Measurements from ENCODE around the gene CMTM5. TPM values are rescaled to one million over a fixed set of nuclear protein-coding genes. Genes with fewer than 3 reads are reported as not detected.
A peak's percentile ranks its signal among the peaks of the same experiment; 100 is the strongest.
"Not testable (repeated sequence)": the region's sequence is repeated elsewhere in the genome, so short reads cannot be mapped to it uniquely, and the experiment has no call there.

The CMTM5 gene
- polyA plus RNA-seq, 6 donors from 2014 or later: 0.36 to 2.5 (median 1.6) TPM; not detected in 2

GRCh38 chr14:23400496-23401149, 23.8 kb downstream of the CMTM5 start:
- ATAC-seq (ENCODE audit: low read depth in 2 of 2); DNase-seq; H3K27ac Mint-ChIP-seq: not testable (repeated sequence)

GRCh38 chr14:23401291-23401690, 24.4 kb downstream of the CMTM5 start:
- no peaks in the 10 kb centered on the region for H3K9me3 Mint-ChIP-seq
- ATAC-seq (ENCODE audit: low read depth in 2 of 2) (no peak), DNase-seq (no peak)
- peaks cover 7 to 14% (median 14%) of the 10 kb centered on the region in 3 donors for H3K4me1 Mint-ChIP-seq
- peak overlapping the region in 1 of 6 donors; percentile 72 for H3K27ac Mint-ChIP-seq
- no peaks in the 10 kb centered on the region for H3K36me3 Mint-ChIP-seq
- H3K27me3 Mint-ChIP-seq: peaks cover 19 to 63% (median 46%) of the 10 kb centered on the region in 3 donors
- H3K4me3 Mint-ChIP-seq: no peak overlapping the region

More at GRCh38 chr14:23400496-23401149, 23.8 kb downstream of the CMTM5 start:
- not testable (repeated sequence) for H3K36me3 Mint-ChIP-seq, H3K4me1 Mint-ChIP-seq, H3K9me3 Mint-ChIP-seq, H3K4me3 Mint-ChIP-seq
- H3K27me3 Mint-ChIP-seq: peaks cover 16 to 56% (median 39%) of the 10 kb centered on the region in 3 donors

- ATAC-seq (ENCODE audit: low read depth in 2 of 2) (no peak), DNase-seq (no peak)
- peaks cover 8 to 22% (median 20%) of the 10 kb centered on the region in 3 donors for H3K4me1 Mint-ChIP-seq
- H3K4me3 Mint-ChIP-seq: no peak overlapping the region
- H3K9me3 Mint-ChIP-seq: no peaks in the 10 kb centered on the region
- H3K36me3 Mint-ChIP-seq: no peaks in the 10 kb centered on the region
- no peak overlapping the region for H3K27ac Mint-ChIP-seq
- H3K27me3 Mint-ChIP-seq: peaks cover 28 to 75% (median 49%) of the 10 kb centered on the region in 3 donors
Measured at GRCh38 chr14:23402296-23403138, 25.7 kb downstream of the CMTM5 start.

GRCh38 chr14:23403139-23403438, 26.2 kb downstream of the CMTM5 start:
- Mint-ChIP-seq H3K27ac (no peak overlapping the region), H3K27me3 (peaks cover 32 to 77% (median 52%) of the 10 kb centered on the region in 3 donors), H3K9me3 (no peaks in the 10 kb centered on the region), H3K4me3 (no peak overlapping the region), H3K4me1 (peaks cover 8 to 25% (median 20%) of the 10 kb centered on the region in 3 donors), H3K36me3 (no peaks in the 10 kb centered on the region)
- DNase-seq: no peak
- no peak for ATAC-seq (ENCODE audit: low read depth in 2 of 2)

GRCh38 chr14:23403908-23404307, 27.1 kb downstream of the CMTM5 start:
- Mint-ChIP-seq H3K4me1 (peaks cover 8 to 25% (median 25%) of the 10 kb centered on the region in 3 donors), H3K27me3 (peaks cover 32 to 79% (median 53%) of the 10 kb centered on the region in 3 donors), H3K4me3 (peak overlapping the region in 1 of 8 donors; percentile 22), H3K9me3 (no peaks in the 10 kb centered on the region), H3K27ac (no peak overlapping the region), H3K36me3 (no peaks in the 10 kb centered on the region)
- DNase-seq: no peak
- no peak for ATAC-seq (ENCODE audit: low read depth in 2 of 2)

- no peak for DNase-seq
- H3K9me3 Mint-ChIP-seq: no peaks in the 10 kb centered on the region
- H3K4me3 Mint-ChIP-seq: no peak overlapping the region
- ATAC-seq (ENCODE audit: low read depth in 2 of 2): no peak
- no peak overlapping the region for H3K27ac Mint-ChIP-seq
- H3K27me3 Mint-ChIP-seq: peaks cover 32 to 79% (median 52%) of the 10 kb centered on the region in 3 donors
- H3K36me3 Mint-ChIP-seq: no peaks in the 10 kb centered on the region
- H3K4me1 Mint-ChIP-seq: peaks cover 8 to 26% (median 25%) of the 10 kb centered on the region in 3 donors
Measured at GRCh38 chr14:23404331-23404900, 27.6 kb downstream of the CMTM5 start.

GRCh38 chr14:23405096-23405495, 28.2 kb downstream of the CMTM5 start:
- peak overlapping the region in 1 of 6 donors; percentile 73 for H3K27ac Mint-ChIP-seq
- H3K4me1 Mint-ChIP-seq: peaks cover 8 to 26% (median 25%) of the 10 kb centered on the region in 3 donors
- H3K27me3 Mint-ChIP-seq: peaks cover 32 to 78% (median 53%) of the 10 kb centered on the region in 3 donors
- no peaks in the 10 kb centered on the region for H3K9me3 Mint-ChIP-seq
- ATAC-seq (ENCODE audit: low read depth in 2 of 2) (no peak), DNase-seq (no peak)
- H3K36me3 Mint-ChIP-seq: no peaks in the 10 kb centered on the region
- no peak overlapping the region for H3K4me3 Mint-ChIP-seq

GRCh38 chr14:23405516-23406025, 28.7 kb downstream of the CMTM5 start:
- H3K4me1 Mint-ChIP-seq: peaks cover 8 to 26% (median 25%) of the 10 kb centered on the region in 3 donors
- H3K4me3 Mint-ChIP-seq: no peak overlapping the region
- ATAC-seq (ENCODE audit: low read depth in 2 of 2) (no peak), DNase-seq (no peak)
- H3K27ac Mint-ChIP-seq: peak overlapping the region in 1 of 6 donors; percentile 81
- H3K27me3 Mint-ChIP-seq: peaks cover 36 to 83% (median 57%) of the 10 kb centered on the region in 3 donors
- H3K9me3 Mint-ChIP-seq: no peaks in the 10 kb centered on the region
- H3K36me3 Mint-ChIP-seq: no peaks in the 10 kb centered on the region

- Mint-ChIP-seq H3K27me3 (peaks cover 41 to 90% (median 63%) of the 10 kb centered on the region in 3 donors), H3K4me3 (no peak overlapping the region), H3K27ac (peak overlapping the region in 2 of 6 donors; percentile 15 to 81), H3K9me3 (no peaks in the 10 kb centered on the region), H3K36me3 (no peaks in the 10 kb centered on the region), H3K4me1 (peaks cover 8 to 26% (median 25%) of the 10 kb centered on the region in 3 donors)
- DNase-seq (peak; percentile 6), ATAC-seq (ENCODE audit: low read depth in 2 of 2) (peak; percentile 70 to 85)
Measured at GRCh38 chr14:23406244-23406643, 29.4 kb downstream of the CMTM5 start.

- Mint-ChIP-seq H3K27me3 (peaks cover 36 to 92% (median 63%) of the 10 kb centered on the region in 3 donors), H3K4me1 (peaks cover 8 to 26% (median 25%) of the 10 kb centered on the region in 3 donors), H3K9me3 (no peaks in the 10 kb centered on the region), H3K27ac (peak overlapping the region in 1 of 6 donors; percentile 15), H3K36me3 (no peaks in the 10 kb centered on the region), H3K4me3 (no peak overlapping the region)
- no peak for ATAC-seq (ENCODE audit: low read depth in 2 of 2)
- DNase-seq: no peak
Measured at GRCh38 chr14:23406725-23407355, 30.0 kb downstream of the CMTM5 start.

- DNase-seq (no peak), ATAC-seq (ENCODE audit: low read depth in 2 of 2) (no peak)
- H3K36me3 Mint-ChIP-seq: no peaks in the 10 kb centered on the region
- peak within 1 kb of the TSS in 1 of 8 donors; percentile 3 for H3K4me3 Mint-ChIP-seq
- peaks cover 8 to 25% (median 24%) of the 10 kb centered on the region in 3 donors for H3K4me1 Mint-ChIP-seq
- peaks cover 36 to 86% (median 62%) of the 10 kb centered on the region in 3 donors for H3K27me3 Mint-ChIP-seq
- no peaks in the 10 kb centered on the region for H3K9me3 Mint-ChIP-seq
- peak within 1 kb of the TSS in 3 of 6 donors; percentile 8 to 28 (median 16) for H3K27ac Mint-ChIP-seq
Measured at GRCh38 chr14:23407516-23408306, 30.9 kb downstream of the CMTM5 start, which contains the start of gene MYH6. TSS of gene MYH6 (minus strand) at chr14:23408273. CDS start at chr14:23407223, 1,050 bp downstream.

- Mint-ChIP-seq H3K4me1 (peaks cover 8 to 22% (median 19%) of the 10 kb centered on the region in 3 donors), H3K27me3 (peaks cover 39 to 80% (median 60%) of the 10 kb centered on the region in 3 donors)
Measured at GRCh38 chr14:23408307-23408630, 31.4 kb downstream of the CMTM5 start.

More at GRCh38 chr14:23408307-23408630, 31.4 kb downstream of the CMTM5 start:
- Mint-ChIP-seq H3K27ac (no peak overlapping the region), H3K9me3 (no peaks in the 10 kb centered on the region), H3K36me3 (no peaks in the 10 kb centered on the region), H3K4me3 (no peak overlapping the region)
- no peak for ATAC-seq (ENCODE audit: low read depth in 2 of 2)
- DNase-seq: no peak
